NCI-H128 (cell line): ENCODE measurements around the gene GRPEL1.
"Not testable (repeated sequence)": the region's sequence is repeated elsewhere in the genome, so short reads cannot be mapped to it uniquely, and the experiment has no call there.

Source experiments
- DNase-seq: peaks from one replicate; lab custom pipeline; 2025; ENCODE audit not compliant: unreplicated experiment; lab: John Stamatoyannopoulos, UW

GRPEL1 gene

DNA sequence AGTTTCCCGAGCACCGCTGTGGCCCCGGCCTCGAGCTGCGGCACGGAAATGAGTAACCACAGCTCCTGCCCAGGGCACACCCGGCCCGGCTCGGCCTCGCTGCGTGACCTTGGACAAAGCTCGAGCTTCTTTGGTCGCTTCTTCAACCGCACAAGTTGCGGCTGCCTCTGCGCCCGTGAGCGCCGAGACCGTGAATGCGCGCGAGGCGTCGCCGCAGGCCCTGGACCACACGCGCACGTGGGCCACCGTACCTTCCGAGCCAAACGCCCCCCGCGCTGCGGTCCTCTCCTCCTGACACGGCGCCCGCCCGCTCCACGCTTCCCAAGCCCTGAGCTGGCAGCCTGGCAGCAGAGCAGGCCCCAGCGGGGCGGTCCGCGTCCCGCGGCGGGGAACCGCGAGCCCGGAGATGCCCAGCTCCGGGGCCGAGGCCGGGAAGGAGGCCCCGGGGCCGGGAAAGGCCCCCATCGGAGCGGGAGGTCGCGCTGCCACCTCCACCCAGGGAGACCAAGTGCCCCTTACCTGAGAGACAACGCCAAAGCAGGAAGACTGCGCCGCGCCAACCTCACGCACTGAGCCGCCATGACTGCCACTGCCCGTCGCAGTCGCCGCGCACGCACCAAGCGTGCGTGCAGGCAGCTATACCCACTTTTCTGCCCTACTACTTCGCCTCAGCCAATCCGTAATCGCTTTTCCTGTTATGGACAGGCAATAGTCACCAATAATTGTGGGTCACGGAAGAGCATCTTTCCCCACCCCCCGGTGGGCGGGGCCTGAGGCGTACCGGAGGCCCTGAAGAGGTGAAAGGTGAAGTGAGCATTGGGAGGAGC is at the start of gene GRPEL1:
TSS of gene GRPEL1 (minus strand) at position 613 of the 827 bp plus-strand sequence. CDS start at position 581, 32 bp downstream.
- DNase-seq, result peak; percentile 94

DNA sequence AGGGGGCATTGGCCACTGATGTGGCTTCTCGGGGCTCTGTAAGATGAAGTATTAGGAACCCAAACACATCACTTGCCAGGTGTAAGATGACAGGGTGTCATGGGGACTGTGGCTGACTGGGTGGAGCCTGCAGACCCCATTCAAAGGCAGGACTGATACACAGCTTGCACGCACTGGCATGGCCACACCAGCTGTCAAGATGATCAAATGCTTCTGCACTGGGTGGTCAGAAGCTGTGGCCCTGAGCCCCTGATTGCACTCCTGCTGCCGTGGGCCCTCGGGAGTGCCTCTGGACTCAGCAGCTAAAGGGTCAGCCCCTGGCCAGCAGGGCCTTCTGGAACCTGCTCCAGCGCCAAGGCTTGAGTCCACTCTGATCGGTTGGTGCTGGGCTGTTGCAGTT is 48.8 kb upstream of the GRPEL1 start:
- no peak for DNase-seq

DNA sequence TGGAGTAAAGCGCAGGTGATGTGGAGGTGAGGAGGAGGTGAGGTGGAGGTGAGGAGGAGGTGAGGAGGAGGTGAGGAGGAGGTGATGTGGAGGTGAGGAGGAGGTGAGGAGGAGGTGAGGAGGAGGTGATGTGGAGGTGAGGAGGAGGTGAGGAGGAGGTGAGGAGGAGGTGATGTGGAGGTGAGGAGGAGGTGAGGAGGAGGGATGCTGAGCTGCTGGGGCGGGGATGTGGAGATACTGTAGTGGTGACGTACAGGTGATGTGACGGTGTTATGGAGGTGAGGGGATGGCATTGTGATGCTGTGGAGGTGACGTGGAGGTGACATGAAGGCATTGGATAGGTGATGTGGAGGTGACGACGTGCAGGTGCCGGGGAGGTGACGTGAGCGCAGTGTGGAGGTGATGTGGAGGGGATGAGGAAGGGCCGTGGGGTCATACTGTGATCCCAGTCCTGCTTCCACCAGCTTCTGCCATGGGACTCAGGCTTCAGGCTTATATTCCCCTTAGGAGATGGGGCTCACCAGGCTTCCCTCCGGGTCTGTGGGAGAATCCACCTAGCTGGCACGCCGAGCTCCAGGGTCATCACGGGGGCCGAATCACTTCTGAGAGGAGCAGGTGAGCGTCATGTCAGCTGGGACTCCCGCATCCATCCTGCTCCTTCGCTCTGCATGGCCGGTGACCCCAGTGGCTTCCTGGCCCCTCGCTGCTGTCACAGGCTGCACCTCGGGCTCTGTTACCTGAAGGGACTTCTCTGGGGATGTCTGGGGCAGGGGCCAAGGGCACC is 47.9 kb upstream of the GRPEL1 start:
- DNase-seq, result no peak

DNA sequence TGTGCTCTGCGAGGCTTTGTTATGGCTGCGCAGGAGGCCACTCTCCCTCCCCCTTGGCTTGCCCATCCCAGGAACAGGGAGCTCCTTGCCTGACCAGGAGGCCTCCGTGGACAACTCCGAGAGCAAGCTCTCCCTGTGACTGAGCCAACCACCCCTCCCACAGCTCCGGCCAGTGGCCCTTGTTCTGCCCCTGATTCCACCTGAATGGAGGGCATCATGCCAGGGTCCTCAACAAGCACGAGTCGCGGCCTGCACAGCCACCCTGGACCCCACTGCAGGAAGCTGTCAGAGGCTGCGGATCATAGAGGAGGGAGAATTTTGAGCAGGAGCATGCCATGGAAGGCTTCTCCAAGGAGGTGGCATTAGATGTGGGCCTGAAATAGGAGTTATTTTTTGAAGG is 44.8 kb upstream of the GRPEL1 start:
- no peak for DNase-seq

DNA sequence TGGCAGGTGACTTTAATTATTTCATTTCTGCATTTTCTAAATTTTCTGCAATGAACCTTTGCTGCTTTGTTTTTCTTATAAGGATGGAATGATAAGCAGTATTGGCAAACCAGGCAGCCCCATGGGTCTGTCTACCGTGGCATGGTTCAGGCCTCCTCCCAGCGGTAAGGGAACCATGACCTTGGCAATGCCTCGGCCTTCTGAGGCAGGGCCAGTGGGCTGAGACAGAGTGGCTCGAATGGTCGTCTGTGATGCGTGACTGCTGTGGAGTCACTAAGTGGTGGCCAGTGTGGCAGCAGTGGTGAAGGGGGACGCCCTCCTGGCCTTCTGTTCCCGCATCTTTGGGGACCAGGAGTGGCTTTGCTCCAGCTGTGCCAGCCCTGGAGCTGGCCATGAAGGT is 43.6 kb upstream of the GRPEL1 start:
- DNase-seq, result no peak

DNA sequence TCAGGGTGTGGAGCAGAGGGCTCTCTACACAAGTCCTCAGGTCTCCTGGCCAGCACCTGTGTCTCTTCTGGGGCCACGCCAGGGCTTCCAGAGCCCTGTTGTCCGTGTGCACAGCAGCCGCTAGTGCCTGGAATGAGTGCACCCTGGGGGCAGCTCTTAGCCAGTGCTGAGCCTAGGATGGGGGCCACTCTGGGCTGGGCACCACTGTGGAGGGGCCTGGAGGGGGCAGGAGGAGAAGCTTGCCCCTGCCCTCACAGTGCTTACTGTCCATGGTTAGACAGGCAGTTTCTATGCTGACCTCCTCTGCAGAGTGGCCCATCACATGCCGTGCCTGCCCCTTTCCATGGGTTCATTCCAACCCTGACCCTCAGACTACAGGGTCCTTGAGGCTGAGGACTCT is 42.7 kb upstream of the GRPEL1 start:
- no peak for DNase-seq

DNA sequence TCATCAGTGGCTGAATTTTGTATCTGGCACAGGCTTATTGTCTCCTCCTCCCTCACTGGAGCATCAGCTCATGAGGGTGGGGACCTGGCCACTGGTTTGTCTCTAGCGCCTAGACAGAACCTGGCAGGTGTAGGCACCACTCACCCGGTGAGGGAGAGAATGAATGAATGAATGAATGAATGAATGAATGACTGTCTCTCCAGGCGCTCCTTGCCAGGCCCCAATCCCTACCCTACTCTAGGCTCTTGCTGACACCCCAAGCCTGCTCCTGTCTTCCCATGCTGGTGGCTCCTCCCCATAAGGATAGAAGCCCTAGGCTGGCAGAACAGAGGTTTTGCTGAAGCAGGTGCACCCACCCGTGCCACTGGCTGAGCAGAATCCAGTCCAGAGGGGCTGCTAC is 41.3 kb upstream of the GRPEL1 start:
- DNase-seq, result no peak

DNA sequence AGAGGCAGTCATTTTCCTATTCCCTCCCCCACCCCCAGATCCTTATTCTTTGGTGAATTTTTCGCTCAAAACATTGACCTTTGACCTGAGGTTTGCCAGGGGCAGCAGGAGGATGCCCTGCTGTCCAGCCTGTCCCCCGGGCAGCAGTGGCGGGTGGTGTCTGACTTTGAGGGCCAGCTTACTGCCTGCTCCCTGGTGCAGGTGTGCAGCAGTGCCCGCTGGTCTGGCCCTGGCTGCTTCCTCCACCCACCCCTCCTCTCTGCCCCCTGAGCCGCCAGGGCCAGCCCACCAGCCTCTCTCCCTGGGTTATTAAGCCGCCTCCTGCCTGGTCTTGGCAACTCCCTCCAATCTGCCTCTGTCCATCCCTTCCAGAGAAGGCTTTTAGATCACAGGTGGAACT is 40.8 kb upstream of the GRPEL1 start:
- no peak for DNase-seq

DNA sequence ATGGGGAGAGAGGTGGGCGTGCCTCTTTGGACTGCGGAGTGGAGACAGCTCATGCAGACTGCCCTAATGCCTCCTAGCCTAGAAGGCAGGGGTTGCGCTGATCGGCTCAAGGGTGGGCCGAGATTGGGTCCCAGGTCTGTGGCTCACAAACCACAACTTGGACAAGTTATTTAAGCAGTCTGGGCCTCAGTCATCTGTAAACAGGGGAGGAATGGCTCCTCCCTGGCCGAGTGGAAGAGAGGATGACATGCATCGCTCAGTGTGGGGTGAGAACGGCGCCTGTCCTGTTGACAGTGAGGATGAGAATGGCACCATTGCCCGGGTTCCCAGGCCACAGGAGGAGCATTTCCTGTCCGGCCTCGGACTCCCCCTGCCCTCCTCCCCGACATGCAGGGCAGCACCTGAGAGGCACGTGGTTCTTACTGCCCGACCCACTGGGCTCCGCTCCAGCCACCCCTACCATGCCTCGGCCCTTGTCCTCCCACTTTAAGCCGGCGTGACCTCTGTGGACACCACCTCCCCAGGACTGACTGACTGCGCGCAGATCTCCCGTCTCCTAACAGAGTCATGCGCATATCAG is 40.3 kb upstream of the GRPEL1 start:
- DNase-seq, result no peak

DNA sequence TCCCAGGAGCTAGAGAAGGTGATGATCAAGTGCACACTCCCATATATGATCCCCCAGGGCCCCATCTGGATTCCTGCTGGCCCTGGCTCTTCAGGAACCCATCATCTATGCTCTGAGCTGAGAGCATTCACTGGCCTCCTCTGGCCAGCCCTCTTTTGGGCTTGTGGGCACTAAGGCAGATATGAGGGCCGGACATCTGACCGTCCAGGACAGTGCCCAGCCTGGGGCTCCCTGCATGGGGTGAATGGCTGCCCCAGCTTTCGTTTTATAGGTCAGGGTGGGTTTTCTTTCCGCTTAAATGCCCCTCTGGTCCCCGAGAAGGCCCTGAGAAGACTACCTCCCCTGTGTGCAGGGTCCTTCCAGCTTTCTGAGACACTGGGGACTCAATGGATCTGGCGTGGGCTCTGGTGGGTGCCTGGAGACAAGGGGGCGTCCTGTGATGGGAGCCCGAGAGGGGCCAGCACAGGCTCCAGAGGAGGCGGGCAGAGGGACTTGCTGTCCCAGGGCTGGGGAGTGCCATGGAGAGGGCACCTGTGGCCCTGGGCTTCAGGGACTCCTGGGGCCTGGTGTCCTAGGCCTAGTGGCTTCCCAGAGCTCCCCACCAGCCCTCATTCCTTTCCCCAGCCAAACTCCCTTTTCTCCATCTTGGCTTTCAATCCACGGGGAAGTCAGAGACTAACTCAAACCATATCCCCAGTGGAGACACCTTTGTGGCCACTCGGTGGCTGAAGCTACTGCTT is 39.5 kb upstream of the GRPEL1 start:
- no peak for DNase-seq

DNA sequence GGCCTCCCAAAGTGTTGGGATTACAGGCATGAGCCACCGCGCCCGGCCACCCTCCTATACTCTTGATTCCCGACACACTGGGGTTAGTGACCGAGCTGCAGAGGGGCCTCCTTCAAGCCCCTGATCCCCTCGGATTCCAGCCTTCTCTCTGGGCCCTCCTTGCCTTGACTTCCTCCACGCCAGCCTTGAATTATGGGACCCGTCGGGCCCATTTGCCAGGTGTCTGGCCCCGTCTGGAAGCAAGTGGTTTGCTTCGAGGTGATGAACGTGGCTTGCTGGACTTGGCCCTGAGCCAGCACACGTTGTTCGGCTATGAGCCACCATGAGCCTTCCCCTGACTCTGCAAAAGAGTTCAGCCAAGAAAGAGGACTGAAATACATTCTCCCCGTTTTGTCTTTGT is 37.4 kb upstream of the GRPEL1 start:
- no peak for DNase-seq

DNA sequence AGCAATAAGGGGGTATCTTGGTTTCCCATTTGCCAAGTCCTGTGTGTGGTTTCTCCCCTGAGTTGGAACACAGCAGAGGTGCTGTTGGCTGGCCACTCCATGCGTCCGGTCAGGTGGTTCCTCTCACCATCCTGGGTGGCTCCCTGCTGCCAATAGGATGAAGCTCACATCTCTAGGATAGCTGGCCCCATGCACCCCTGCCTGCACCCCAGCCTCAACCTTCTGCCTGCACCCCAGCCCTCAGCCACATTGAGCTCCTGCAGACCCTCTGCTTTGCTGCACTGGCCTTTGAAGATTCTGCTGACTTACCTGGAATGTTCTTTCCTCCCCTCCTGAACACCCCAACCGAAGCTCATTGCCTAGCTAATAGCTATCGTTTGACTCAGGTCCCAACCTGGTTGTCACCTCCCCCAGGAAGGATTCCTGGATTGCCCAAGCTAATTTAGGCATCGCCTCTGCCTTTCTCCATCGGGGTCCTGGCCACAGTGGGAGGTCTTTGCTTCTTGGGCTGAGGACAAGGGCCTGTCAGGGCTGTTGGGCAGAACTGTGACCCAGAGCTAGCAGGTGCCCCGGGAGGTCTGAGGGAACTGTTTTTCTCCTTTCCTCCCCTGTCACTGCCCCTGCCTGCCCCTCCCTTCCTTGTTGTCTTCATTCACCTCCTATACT is 36.6 kb upstream of the GRPEL1 start:
- no peak for DNase-seq

DNA sequence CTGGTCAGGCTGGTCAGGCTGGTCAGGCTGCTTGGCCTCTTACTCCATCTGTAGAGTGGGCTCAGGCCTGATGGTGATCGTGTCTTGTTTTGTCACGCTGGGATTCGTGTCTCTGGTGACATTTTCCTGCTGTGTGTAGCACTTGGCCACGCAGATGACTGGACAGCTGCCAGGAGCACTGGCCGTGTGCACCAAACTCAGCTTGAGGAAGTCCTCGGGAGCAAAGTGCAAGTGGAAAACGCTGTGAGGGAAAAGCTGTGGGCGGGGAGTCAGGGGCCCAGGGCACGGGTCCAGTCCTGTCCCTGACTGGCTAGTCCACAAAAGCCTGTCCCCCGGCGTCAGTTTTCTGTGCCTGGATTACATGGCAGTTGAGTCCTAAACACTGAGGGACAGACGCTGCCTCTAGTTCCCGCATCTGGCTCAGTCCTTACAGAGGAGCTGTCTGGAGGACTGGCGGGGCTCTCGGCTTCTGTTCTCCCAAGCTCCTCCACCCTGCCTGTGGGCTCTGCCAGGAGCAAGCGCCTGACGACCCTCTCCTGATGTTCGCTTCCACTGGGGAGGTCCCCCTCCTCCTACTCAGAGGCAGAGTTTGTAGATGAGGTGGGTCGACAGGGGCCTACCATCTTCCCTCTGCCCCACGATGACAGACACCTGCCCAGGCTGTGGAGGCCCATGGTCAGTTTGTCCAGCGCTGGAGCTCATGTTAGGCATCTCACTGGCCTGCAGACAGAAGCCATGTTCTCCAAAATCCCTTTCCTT is 35.9 kb upstream of the GRPEL1 start:
- no peak for DNase-seq

DNA sequence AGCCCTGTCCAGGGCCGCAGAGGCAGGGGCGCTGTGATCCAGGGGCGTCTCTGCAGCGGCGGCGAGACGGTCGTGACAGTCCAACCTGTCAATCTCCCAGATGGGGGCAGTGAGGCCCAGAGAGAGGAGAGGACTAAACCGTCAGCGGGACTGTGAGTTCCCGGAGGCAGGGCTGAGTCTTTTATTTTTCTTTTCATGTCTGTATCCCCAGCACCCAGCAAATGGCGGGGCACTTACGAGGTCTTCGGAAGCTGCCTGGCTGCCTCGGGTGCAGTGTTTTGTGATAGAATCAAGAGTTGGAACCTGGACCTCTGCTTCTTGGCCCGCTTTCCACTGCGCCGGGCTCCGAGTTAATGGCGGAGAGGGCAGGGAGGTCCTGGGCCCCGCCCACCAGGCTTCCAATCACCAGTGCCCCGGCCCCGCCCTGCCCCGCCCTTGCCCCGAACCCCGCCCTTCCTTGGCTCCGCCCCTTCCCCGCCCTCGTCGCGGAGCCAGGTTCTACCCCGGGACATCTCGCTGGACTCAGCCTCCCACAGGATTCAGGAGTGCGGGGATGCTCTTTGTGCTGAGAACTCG is 35.3 kb upstream of the GRPEL1 start:
- DNase-seq, result peak; percentile 45

DNA sequence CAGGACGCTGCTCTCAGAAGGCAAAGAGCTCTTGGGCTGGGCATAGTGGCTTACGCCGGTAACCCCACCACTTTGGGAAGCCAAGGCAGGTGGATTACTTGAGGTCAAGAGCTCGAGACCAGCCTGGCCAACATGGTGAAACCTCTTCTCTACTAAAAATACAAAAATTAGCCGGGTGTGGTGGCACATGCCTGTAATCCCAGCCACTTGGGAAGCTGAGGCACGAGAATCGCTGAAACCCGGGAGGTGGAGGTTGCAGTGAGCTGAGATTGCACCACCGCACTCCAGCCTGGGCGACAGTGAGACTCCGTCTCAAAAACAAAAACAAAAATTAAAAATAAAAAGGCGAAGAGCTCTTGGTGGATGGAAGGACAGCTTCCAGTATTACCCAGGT is 34.6 kb upstream of the GRPEL1 start:
- not testable (repeated sequence) for DNase-seq

DNA sequence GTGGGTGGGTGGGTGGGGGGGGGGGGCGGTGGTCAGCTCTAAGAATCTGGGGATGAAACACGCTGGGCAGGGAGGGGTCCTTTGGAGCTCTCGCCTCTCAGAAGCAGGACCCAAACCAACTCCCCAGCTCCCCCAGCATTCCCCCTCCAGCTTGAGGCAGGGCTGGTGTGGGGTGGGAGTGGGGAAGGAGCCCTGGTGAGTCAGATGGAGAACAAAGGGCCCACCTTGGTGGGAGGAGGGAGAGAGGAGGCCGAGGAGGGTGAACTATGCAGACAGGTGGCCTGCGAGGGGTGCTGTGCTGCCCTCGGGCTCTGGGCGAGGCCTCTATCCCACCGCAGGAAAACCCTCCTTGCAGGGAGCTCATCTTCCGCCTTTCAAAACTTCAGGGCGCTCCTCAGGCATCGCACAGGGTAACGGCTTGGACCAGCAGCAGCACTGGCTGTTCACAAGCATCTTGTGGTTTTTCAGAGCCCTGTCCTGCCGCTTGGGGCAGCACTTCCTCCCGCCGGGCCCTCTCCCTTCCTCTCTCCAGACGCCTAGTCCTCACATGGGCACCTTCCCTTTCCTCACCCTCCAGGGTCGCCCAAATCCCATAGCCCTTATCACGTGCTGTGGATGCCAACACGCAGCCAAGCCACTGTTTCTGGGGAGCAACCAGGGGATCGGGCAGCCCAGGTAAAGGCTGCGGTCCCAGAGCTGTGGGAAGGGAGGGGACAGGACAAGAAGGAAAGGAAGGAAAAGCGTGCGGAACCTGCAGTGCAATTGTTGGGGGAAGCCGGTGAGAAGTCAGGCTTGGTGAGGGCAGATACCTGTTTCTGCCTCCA is 34.0 kb upstream of the GRPEL1 start:
- DNase-seq, result no peak

DNA sequence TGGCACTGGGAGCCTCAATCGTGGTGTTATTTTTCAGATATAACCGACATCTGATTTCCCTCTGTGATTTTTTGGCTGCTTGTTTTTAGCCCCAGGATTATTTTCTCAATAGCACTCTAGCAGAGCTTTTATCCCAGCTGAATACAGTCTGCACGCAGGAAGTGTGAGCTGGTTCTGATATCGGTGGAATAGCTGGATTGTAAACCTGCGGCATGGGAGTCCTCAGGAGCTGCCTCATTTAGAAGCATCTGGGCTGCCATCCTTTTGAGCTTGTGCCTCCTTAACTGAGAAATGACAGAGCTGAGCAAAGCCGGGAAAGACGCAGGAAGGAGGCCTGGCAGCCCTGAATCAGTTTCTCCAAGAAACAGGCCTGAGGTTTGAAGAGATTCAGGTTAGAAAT is 28.4 kb upstream of the GRPEL1 start:
- no peak for DNase-seq

DNA sequence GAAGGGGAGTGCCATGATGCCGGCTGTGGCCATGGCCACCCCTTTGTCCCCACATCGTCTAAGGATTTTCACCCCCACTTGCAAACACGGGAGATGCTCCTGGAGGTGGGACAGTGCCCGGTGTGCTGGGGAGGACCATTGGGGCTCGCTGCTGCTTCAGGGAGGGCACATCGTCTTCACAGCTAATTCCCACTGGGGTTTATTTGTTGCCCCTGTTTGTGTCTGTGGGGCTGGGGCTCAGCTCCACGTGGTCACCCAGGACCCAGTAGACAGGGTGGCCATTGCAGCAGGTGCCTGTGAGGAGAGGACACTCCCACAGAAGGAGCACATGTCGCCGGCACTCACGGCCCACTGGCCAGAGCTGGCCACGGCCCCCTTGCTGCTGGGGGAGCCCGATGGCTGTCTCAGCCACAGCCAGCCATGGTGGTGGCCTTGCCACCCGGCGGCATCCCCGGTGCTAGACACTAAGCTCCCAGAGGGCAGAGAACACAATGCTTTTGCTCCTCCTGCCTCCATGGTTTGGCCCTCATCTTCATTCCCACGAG is 27.8 kb upstream of the GRPEL1 start:
- DNase-seq, result no peak

DNA sequence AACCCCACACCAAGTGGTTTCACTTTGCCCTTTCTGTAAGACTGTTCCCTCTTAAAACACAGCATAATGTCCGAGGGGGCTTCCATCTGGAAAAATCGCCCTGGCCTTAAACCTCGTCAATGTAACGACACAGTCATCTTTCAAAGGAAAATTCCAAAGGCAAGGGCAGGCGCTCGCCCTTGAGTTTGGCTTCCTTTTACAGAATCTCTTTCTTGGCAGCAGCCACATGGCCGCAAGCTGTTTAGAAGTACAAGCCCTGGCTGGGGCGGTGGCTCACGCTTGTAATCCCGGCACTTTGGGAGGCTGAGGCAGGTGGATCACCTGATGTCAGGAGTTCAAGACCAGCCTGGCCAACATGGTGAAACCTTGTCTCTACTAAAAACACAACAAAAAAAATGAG is 27.1 kb upstream of the GRPEL1 start:
- no peak for DNase-seq
